KMS-11 (cell line): ENCODE results near the gene TBC1D25.
"Not testable (repeated sequence)": the region's sequence is repeated elsewhere in the genome, so short reads cannot be mapped to it uniquely, and the experiment has no call there.

Source experiments
- H2AFZ ChIP-seq: fragments of 200-600 bp; sonication (generic); 2 replicates; pipeline ENCODE4 v1.6.1; 2016; ENCODE audit warnings: antibody characterized with exemption, mixed run types, low read depth
- H3K27ac ChIP-seq: fragments of 200-600 bp; sonication (generic); 2 replicates; pipeline ENCODE4 v1.6.1; 2016; ENCODE audit warnings: mild to moderate bottlenecking, mixed run types
- H3K27me3 ChIP-seq: fragments of 200-600 bp; sonication (generic); 2 replicates; pipeline ENCODE4 v1.6.1; 2017; ENCODE audit warnings: mild to moderate bottlenecking, low read depth, mixed run types, moderate library complexity; ENCODE audit not compliant: insufficient read depth
- H3K36me3 ChIP-seq: fragments of 200-600 bp; sonication (generic); 2 replicates; pipeline ENCODE4 v1.6.1; 2017; ENCODE audit warnings: mild to moderate bottlenecking, mixed run types; ENCODE audit not compliant: insufficient read depth
- H3K4me1 ChIP-seq: fragments of 200-600 bp; sonication (generic); 2 replicates; pipeline ENCODE4 v1.6.1; 2016; ENCODE audit warnings: mild to moderate bottlenecking, low read depth, mixed run types; ENCODE audit not compliant: poor library complexity, severe bottlenecking
- H3K4me2 ChIP-seq: fragments of 200-600 bp; sonication (generic); 2 replicates; pipeline ENCODE4 v1.7.0; 2016; ENCODE audit warnings: mild to moderate bottlenecking, mixed run types
- H3K4me3 ChIP-seq: fragments of 200-600 bp; sonication (generic); IDR thresholded peaks from 2 replicates; pipeline ENCODE4 v1.6.1; 2017; ENCODE audit warnings: low read depth, low read length, mixed read lengths; ENCODE audit not compliant: insufficient read depth
- H3K79me2 ChIP-seq: fragments of 200-600 bp; sonication (generic); 2 replicates; pipeline ENCODE4 v1.6.1; 2016; ENCODE audit warnings: low read depth, mixed run types; ENCODE audit not compliant: insufficient read depth
- H3K9ac ChIP-seq: fragments of 200-600 bp; sonication (generic); 2 replicates; pipeline ENCODE4 v1.6.1; 2016; ENCODE audit warnings: mild to moderate bottlenecking, mixed run types
- H4K20me1 ChIP-seq: fragments of 200-600 bp; sonication (generic); 2 replicates; pipeline ENCODE4 v1.6.1; 2016; ENCODE audit warnings: mild to moderate bottlenecking, mixed run types; ENCODE audit not compliant: insufficient read depth
- CTCF ChIP-seq: fragments of 200-600 bp; sonication (generic); conservative IDR thresholded peaks from 2 replicates; pipeline ENCODE4 v1.6.1; 2017; ENCODE audit warnings: low read depth, mild to moderate bottlenecking, antibody characterized with exemption, low read length, moderate library complexity, mixed read lengths

Gene TBC1D25

DNA sequence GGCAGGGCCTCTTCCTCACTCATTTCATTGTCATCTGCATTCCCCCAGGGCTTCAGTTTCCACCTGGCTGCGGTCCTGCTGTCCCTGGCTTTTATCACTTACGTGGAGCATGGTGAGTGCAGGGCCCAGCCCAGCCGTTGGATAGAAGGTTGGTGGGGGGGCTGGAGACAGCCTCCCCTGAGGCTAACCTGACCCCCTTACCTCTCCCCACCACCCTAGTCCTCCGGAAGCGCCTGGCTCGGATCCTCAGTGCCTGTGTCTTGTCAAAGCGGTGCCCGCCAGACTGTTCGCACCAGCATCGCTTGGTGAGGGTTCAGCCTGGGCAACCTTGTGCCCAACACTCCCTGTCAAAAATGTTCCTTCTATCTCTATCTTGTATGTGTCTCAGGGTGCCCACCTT is 23.7 kb upstream of the TBC1D25 start:
- no peak overlapping the region for H3K27ac ChIP-seq
- no peak overlapping the region for H2AFZ ChIP-seq
- H3K4me2 ChIP-seq = no peak overlapping the region

DNA sequence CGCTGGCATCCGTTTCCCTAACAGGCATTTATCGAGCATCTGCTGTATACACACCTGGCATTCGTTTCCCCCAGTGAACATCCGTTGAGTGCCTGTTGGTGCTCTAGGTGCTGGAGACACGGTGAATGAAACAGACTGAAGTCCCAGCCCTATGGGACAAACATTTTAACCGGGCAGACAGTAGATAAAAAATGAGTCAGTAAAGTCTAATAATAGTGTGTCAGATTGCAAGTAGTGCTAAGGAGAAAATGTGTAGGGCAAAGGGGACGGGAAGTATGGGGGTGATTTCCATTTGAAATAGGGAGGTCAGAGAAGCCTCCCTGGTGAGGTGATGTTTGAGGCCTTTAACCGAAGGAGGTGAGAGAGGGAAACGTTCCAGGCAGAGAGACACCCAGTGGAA is 23.2 kb upstream of the TBC1D25 start:
- Histone ChIP-seq H2AFZ (no peak overlapping the region), H3K4me1 (peaks cover 9% of the 10 kb centered on the region), H3K4me2 (no peak overlapping the region), H3K79me2 (no peaks in the 10 kb centered on the region), H3K9ac (no peak overlapping the region), H3K27ac (no peak overlapping the region), H3K36me3 (no peaks in the 10 kb centered on the region), H3K27me3 (no peaks in the 10 kb centered on the region), H3K4me3 (no peak overlapping the region), H4K20me1 (no peaks in the 10 kb centered on the region)
- no peak for TF ChIP-seq CTCF

More for the DNA sequence above, 23.7 kb upstream of the TBC1D25 start:
- no peaks in the 10 kb centered on the region for H3K27me3 ChIP-seq
- H3K9ac ChIP-seq = no peak overlapping the region
- no peaks in the 10 kb centered on the region for H3K79me2 ChIP-seq
- no peaks in the 10 kb centered on the region for H3K36me3 ChIP-seq
- no peak for TF ChIP-seq CTCF
- no peaks in the 10 kb centered on the region for H4K20me1 ChIP-seq
- H3K4me3 ChIP-seq = no peak overlapping the region
- peaks cover 5% of the 10 kb centered on the region for H3K4me1 ChIP-seq

DNA sequence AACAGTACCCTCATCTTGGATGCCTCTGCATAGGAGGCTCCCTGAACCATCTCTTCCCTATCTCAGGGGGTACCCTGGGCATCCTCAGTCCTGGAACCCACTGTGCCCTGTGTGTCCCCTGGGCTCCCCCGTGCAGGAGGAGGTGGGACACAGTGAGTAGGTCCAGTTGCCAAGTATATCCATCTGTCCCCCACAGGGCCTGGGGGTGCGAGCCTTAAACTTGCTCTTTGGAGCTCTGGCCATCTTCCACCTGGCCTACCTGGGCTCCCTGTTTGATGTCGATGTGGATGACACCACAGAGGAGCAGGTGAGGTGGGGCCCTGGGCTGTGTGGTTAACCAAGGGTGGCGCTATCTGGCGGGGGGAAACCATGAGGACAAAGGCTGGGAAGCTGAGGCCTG is 22.5 kb upstream of the TBC1D25 start:
- Histone ChIP-seq H4K20me1 (no peaks in the 10 kb centered on the region), H3K27me3 (no peaks in the 10 kb centered on the region), H3K4me1 (peaks cover 9% of the 10 kb centered on the region), H3K36me3 (no peaks in the 10 kb centered on the region), H2AFZ (no peak overlapping the region), H3K4me2 (no peak overlapping the region), H3K27ac (no peak overlapping the region), H3K4me3 (no peak overlapping the region), H3K79me2 (peaks cover 2% of the 10 kb centered on the region; the same call in 1 of the 2 replicates), H3K9ac (no peak overlapping the region)
- no peak for TF ChIP-seq CTCF

DNA sequence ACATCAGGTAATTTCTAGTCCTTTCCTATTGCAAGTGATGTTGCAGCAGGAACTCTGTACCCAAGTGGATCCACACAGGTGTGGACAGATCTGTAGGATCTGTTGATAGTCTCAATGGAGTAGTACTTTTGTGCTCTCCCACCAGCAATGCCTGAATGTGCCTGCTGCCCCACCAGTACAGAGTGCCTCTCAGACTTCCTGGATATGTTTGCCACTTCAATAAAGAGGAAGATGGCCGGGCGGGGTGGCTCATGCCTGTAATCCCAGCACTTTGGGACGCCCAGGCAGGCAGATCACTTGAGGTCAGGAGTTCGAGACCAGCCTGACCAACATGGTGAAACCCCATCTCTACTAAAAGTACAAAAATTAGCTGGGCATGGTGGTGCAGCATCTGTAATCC is 20.0 kb upstream of the TBC1D25 start:
- not testable (repeated sequence) for H3K27ac ChIP-seq, H3K9ac ChIP-seq, H2AFZ ChIP-seq, H3K27me3 ChIP-seq, H3K4me2 ChIP-seq, H4K20me1 ChIP-seq, H3K36me3 ChIP-seq, H3K4me3 ChIP-seq
- Histone ChIP-seq H3K79me2 (peaks cover 17% of the 10 kb centered on the region), H3K4me1 (peaks cover 18% of the 10 kb centered on the region)

- no peak overlapping the region for H3K9ac ChIP-seq
Measured at GRCh38 chrX:48520455-48520854, 19.1 kb upstream of the TBC1D25 start.

More at GRCh38 chrX:48520455-48520854, 19.1 kb upstream of the TBC1D25 start:
- peak overlapping the region; percentile 68; the same call in 1 of the 2 replicates for H2AFZ ChIP-seq
- no peaks in the 10 kb centered on the region for H4K20me1 ChIP-seq
- no peak overlapping the region for H3K27ac ChIP-seq
- H3K27me3 ChIP-seq = no peaks in the 10 kb centered on the region
- no peak for TF ChIP-seq CTCF
- H3K4me3 ChIP-seq = no peak overlapping the region
- peaks cover 22% of the 10 kb centered on the region for H3K79me2 ChIP-seq
- H3K4me2 ChIP-seq = peak overlapping the region; percentile 37; the same call in 1 of the 2 replicates
- no peaks in the 10 kb centered on the region for H3K36me3 ChIP-seq
- H3K4me1 ChIP-seq = peaks cover 18% of the 10 kb centered on the region
